Stomach (tissue), 9 donors: Measurements from ENCODE around the gene SDCBP2. TPM values are rescaled to one million over a fixed set of nuclear protein-coding genes. Genes with fewer than 3 reads are reported as not detected.

ENCODE experiments used
- DNase-seq, 2 donors: peaks; one replicate each; pipeline versions ENCODE4 v3.0.0 to v3.0.0-alpha.2; 2013 to 2019
- H3K27ac ChIP-seq, 5 donors: fragments of 200-600 bp in 4 of 5; sonication (generic) in 4 of 5; one replicate each; pipeline ENCODE4 v1.5.1; 2013 to 2019; ENCODE audit warnings: mild to moderate bottlenecking in 1 of 5, moderate library complexity in 1 of 5
- H3K27me3 ChIP-seq, 3 donors: fragments of 200-600 bp; sonication (generic); one replicate each; pipeline ENCODE4 v1.5.1; 2017 to 2019; ENCODE audit warnings: mixed run types in 1 of 3
- H3K36me3 ChIP-seq, 4 donors: fragments of 200-600 bp; sonication (generic); 1 replicate in 3 of 4; 2 replicates in 1 of 4; pipeline ENCODE4 v1.5.1; 2016 to 2019
- H3K4me1 ChIP-seq, 4 donors: fragments of 200-600 bp; sonication (generic); one replicate each; pipeline ENCODE4 v1.5.1; 2016 to 2019
- H3K4me3 ChIP-seq, 4 donors: fragments of 200-600 bp; sonication (generic) in 3 of 4; one replicate each; pipeline ENCODE4 v1.5.1; 2016 to 2019; ENCODE audit warnings: mild to moderate bottlenecking in 1 of 4
- H3K9me3 ChIP-seq, 4 donors: fragments of 200-600 bp; sonication (generic); one replicate each; pipeline ENCODE4 v1.5.1; 2016 to 2019
- CTCF ChIP-seq, 7 experiments: fragments of 450-650 bp in 4 of 7; fragments of 200-600 bp in 3 of 7; sonication (generic) in 3 of 7; IDR thresholded peaks; one replicate each; pipeline ENCODE4 v1.5.1; 2016 to 2019; ENCODE audit warnings: antibody characterized with exemption in 7 of 7, control low read depth in 2 of 7, mild to moderate bottlenecking in 1 of 7
- EP300 ChIP-seq: sonication (generic); formaldehyde crosslinking; IDR thresholded peaks from one replicate; pipeline ENCODE4 v1.6.1; 2017; ENCODE audit warnings: antibody characterized with exemption
- POLR2A ChIP-seq, 4 donors: fragments of 450-650 bp; IDR thresholded peaks; one replicate each; pipeline ENCODE4 v1.6.1; 2016; ENCODE audit warnings: antibody characterized with exemption in 4 of 4, control low read depth in 2 of 4, mild to moderate bottlenecking in 1 of 4, moderate library complexity in 1 of 4
- POLR2AphosphoS5 ChIP-seq, 3 donors: sonication (generic); formaldehyde crosslinking; IDR thresholded peaks; one replicate each; pipeline ENCODE4 v1.6.1; 2016; ENCODE audit warnings: antibody characterized with exemption in 3 of 3
- WGBS, 5 donors: extraction: QIAGEN DNeasy Blood & Tissue Kit in 3 of 5; methylation state at CpG; one replicate each; pipeline versions ENCODE4 v1.1.5 to v1.1.7; 2013 to 2018; 5-methylcytosine and 5-hydroxymethylcytosine counted together
- intact Hi-C: fragments of 100-400 bp; cut with DNase I; formaldehyde crosslinking; loops from one replicate; pipeline ENCODE4 v1.15.1; 2023; ENCODE audit warnings: low total_unique reads
- polyA plus RNA-seq, 3 donors: library from polyadenylated mRNA; stranded (reverse); fragments of 200-250 nt; gene quantifications; one replicate each; pipeline ENCODE4 v1.2.3, GENCODE V29; 2013
- total RNA-seq, 5 donors: library from RNA; depleted of rRNA; stranded (reverse); fragments of >200 nt; gene quantifications; one replicate each; pipeline versions ENCODE4 v1.1.0 to v1.2.3, GENCODE V29; 2014 to 2016
- donor health status: healthy with polysubstance abuse.
- donor health status: Bipolar disorder and iron deficiency.
- donor health status: healthy.

SDCBP2 gene
- total and polyA plus RNA-seq, 8 donors: 33.3 to 297 (median 60.5) TPM

- Histone ChIP-seq H3K36me3 (peaks cover 5 to 74% (median 45%) of the 10 kb centered on the region in 4 donors), H3K4me1 (peaks cover 0 to 7% (median 0%) of the 10 kb centered on the region in 4 donors), H3K27me3 (no peaks in the 10 kb centered on the region), H3K27ac (no peak overlapping the region), H3K4me3 (no peak overlapping the region), H3K9me3 (no peaks in the 10 kb centered on the region)
- 86 to 93% (median 90%) methylated on average over 9 of the region's 9 CpGs for WGBS, 5 donors
- DNase-seq: no peak
- TF ChIP-seq EP300: no peak
- no peak for TF ChIP-seq CTCF (IDR thresholded peaks at IDR 0.05)
- no peak for TF ChIP-seq POLR2A (IDR thresholded peaks at IDR 0.05)
- no peak for TF ChIP-seq POLR2AphosphoS5 (IDR thresholded peaks at IDR 0.05)
- intact Hi-C loops: no loop called here
Observed at GRCh38 chr20:1357921-1358671, 29.2 kb upstream of the SDCBP2 start.

- Histone ChIP-seq H3K9me3 (peaks cover 0 to 5% (median 0%) of the 10 kb centered on the region in 4 donors), H3K4me1 (no peaks in the 10 kb centered on the region), H3K4me3 (no peak overlapping the region), H3K27ac (no peak overlapping the region), H3K36me3 (peaks cover 0 to 42% (median 29%) of the 10 kb centered on the region in 4 donors), H3K27me3 (no peaks in the 10 kb centered on the region)
- TF ChIP-seq POLR2A (IDR thresholded peaks at IDR 0.05) (no peak), EP300 (no peak), POLR2AphosphoS5 (IDR thresholded peaks at IDR 0.05) (no peak), CTCF (IDR thresholded peaks at IDR 0.05) (no peak)
- no peak for DNase-seq
- intact Hi-C loops: no loop called here
Observed at GRCh38 chr20:1353956-1354355, 25.0 kb upstream of the SDCBP2 start.

- H3K27ac ChIP-seq: no peak overlapping the region
- no peaks in the 10 kb centered on the region for H3K27me3 ChIP-seq
- H3K4me3 ChIP-seq: no peak overlapping the region
- TF ChIP-seq CTCF (IDR thresholded peaks at IDR 0.05): no peak
- no peak for TF ChIP-seq POLR2AphosphoS5 (IDR thresholded peaks at IDR 0.05)
- TF ChIP-seq EP300: no peak
- TF ChIP-seq POLR2A (IDR thresholded peaks at IDR 0.05): no peak
- peaks cover 0 to 4% (median 0%) of the 10 kb centered on the region in 4 donors for H3K4me1 ChIP-seq
- H3K9me3 ChIP-seq: peaks cover 0 to 20% (median 5%) of the 10 kb centered on the region in 4 donors
- 77 to 91% (median 86%) methylated on average over 2 of the region's 2 CpGs for WGBS, 5 donors
- intact Hi-C loops: no loop called here
- H3K36me3 ChIP-seq: no peaks in the 10 kb centered on the region
- DNase-seq: no peak
Observed at GRCh38 chr20:1346315-1346969, 17.5 kb upstream of the SDCBP2 start.

GRCh38 chr20:1345756-1346093, 16.8 kb upstream of the SDCBP2 start:
- intact Hi-C loops: no loop called here
- no peaks in the 10 kb centered on the region for H3K27me3 ChIP-seq
- DNase-seq: no peak
- peaks cover 0 to 4% (median 0%) of the 10 kb centered on the region in 4 donors for H3K4me1 ChIP-seq
- H3K36me3 ChIP-seq: no peaks in the 10 kb centered on the region
- WGBS, 5 donors: 65 to 88% (median 81%) methylated on average over 1 of the region's 1 CpG
- TF ChIP-seq EP300 (no peak), CTCF (IDR thresholded peaks at IDR 0.05) (no peak), POLR2AphosphoS5 (IDR thresholded peaks at IDR 0.05) (no peak), POLR2A (IDR thresholded peaks at IDR 0.05) (no peak)
- no peak overlapping the region for H3K4me3 ChIP-seq
- peaks cover 0 to 20% (median 5%) of the 10 kb centered on the region in 4 donors for H3K9me3 ChIP-seq
- H3K27ac ChIP-seq: no peak overlapping the region
